ENCODE results near the gene EYS. TPM values are rescaled to one million over a fixed set of nuclear protein-coding genes. Genes with fewer than 3 reads are reported as not detected.

Gene EYS
- total RNA-seq, 1 donor from 2014 or later: not detected

- intact Hi-C loops (cut with micrococcal nuclease): loop anchor here (5.0 kb wide), 2 partner anchors 68 to 108 kb away; partner anchors contain the start of gene PHF3
These were observed 2001.3 kb downstream of the EYS start for GRCh38 chr6:63705707-63706106.

GRCh38 chr6:63690221-63690620, 2016.8 kb downstream of the EYS start:
- intact Hi-C loops (cut with micrococcal nuclease): no loop called here

- intact Hi-C loops (cut with micrococcal nuclease): loop anchor here (5.0 kb wide), 1 partner anchor 52 kb away; the partner anchor contains the start of gene PHF3
These were observed 2017.6 kb downstream of the EYS start for GRCh38 chr6:63689421-63689820.

- intact Hi-C loops (cut with micrococcal nuclease): loop anchor here (5.0 kb wide), 1 partner anchor 48 kb away; the partner anchor contains the start of gene PHF3
These were observed 2021.3 kb downstream of the EYS start for GRCh38 chr6:63685446-63686379.

- intact Hi-C loops (cut with micrococcal nuclease): no loop called here
These were observed 2023.9 kb downstream of the EYS start for GRCh38 chr6:63683071-63683603.

- intact Hi-C loops (cut with micrococcal nuclease): no loop called here
These were observed 2029.7 kb downstream of the EYS start for GRCh38 chr6:63677282-63677681.

GRCh38 chr6:63676412-63677114, 2030.5 kb downstream of the EYS start:
- intact Hi-C loops (cut with micrococcal nuclease): no loop called here

- intact Hi-C loops (cut with micrococcal nuclease): no loop called here
These were observed 2031.9 kb downstream of the EYS start for GRCh38 chr6:63675138-63675537.

- intact Hi-C loops (cut with micrococcal nuclease): no loop called here
These were observed 2032.4 kb downstream of the EYS start for GRCh38 chr6:63674635-63675034.

- intact Hi-C loops (cut with micrococcal nuclease): no loop called here
These were observed 2033.3 kb downstream of the EYS start for GRCh38 chr6:63673692-63674091.

- intact Hi-C loops (cut with micrococcal nuclease): no loop called here
These were observed 2034.4 kb downstream of the EYS start for GRCh38 chr6:63672582-63673129.

- intact Hi-C loops (cut with micrococcal nuclease): no loop called here
These were observed 2035.8 kb downstream of the EYS start for GRCh38 chr6:63671098-63671754.
